Midbrain (tissue), 1 donor: Measurements from ENCODE around the gene CCNYL1.
"Not testable (repeated sequence)": the region's sequence is repeated elsewhere in the genome, so short reads cannot be mapped to it uniquely, and the experiment has no call there.

Experiments used
- DNase-seq: peaks from one replicate; lab custom pipeline; 2025; lab: John Stamatoyannopoulos, UW

CCNYL1 gene

DNA sequence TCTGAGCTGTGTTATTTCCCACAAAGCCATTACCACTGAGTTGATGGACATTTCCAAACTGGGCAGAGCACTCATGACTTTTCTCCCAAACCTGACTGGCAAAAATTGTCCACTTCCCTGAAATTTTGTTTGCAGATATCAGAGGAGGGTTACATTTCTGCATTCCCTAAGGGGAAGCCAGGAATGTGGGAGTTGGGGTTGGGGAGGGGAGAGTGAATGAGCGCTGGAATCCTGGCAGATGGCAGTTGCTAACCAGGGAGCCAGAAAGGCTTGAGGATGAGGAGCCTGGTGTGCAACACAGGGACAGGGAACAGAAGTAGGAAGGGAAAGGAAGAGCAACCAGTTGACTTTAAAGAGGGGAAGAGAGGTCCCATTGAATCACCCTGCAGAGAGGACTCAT is 14.0 kb upstream of the CCNYL1 start:
- no peak for DNase-seq

DNA sequence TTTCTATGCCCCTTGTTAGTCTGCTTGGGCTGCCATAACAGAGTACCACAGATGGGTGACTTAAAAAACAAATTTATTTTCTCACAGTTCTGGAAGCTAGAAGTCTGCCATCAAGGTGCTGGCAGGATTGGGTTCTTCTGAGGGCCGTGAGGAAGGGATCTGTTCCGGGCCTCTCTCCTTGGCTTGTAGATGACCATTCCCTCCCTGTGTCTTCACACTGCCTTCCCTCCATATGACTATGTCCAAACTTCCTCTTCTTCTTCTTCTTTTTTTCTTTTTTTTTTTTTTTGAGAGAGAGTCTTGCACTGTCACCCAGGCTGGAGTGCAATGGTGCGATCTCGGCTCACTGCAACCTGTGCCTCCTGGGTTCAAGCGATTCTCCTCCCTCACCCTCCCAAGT is 13.1 kb upstream of the CCNYL1 start:
- DNase-seq = no peak

DNA sequence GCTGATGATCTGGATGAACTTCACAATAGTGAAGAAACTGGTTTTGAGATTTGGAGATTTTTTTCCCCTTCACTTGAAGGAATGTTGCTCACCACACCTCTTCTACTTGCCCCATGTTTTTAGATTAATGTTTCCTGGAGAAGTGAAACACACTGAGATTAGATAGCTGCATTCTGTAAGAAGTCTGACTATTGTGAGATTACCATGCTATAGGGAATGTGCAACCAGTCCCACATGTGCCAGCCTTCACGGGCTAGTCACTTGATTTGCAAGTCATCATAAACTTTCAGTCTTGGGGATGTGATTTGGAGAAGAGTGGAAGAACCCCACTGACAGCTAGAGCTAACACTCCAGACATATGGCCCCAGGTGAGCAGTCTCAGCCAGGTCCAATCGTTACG is 7.4 kb upstream of the CCNYL1 start:
- DNase-seq = no peak

DNA sequence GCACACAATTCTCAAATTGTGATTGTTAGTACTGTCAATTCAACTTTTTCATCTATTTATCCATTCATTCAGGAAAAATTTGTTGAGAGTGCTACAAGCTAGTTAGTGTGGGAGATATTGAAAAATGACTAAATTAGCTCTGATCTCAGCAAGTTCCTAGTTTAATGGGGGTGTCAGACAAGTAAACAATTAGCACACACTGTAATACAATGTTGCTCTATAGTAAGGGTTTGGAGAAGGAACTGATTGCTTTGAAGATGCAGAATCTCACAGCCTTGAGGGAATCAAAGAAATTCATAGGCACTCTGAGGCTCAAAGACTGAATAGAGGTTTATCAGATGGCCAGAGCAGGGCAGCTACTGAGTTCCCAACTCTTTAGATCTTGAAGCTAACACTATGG is 6.8 kb upstream of the CCNYL1 start:
- DNase-seq = no peak

DNA sequence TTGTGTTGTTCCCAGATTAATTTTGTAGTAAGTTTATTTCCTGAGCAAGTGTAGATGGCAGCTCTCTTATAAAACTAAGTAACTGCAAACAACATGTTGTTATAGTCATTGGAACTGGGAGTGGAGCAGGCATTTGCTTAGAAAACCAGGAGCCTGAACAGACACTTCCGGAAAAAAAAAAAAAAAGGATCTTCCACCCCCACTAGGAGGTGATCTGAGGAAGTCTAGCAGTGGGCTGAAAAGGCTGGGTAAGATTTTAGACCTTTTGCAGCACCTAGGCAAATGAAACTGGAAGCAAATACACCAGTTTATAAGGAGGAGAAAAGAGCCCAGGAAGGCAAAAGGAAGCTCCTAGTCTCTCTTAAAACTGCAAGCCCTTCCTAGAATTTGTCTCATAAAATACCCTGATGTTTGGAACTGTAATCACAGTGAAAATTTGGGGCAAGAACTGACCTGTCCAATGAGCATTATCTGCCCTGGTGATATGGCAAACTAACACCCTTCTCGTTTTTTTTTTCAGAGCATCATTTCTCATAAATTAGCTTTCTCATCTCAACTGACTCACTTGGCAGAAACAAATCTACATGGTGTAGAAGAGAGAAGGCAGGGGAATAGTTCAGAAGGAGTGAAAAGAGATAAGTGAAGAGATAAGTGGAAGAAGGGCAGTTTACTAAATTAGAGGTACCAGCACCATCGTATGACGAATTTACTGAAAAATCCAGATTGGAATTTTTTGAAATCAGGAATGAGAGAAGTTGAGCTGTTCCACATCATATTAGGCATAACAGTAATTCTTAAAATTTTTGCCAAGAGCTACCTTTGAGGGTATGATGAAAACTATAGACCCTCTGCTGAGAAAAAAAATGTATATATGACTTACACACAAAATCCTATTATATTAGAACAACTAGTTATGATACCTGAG is 4.2 kb upstream of the CCNYL1 start:
- DNase-seq = no peak

DNA sequence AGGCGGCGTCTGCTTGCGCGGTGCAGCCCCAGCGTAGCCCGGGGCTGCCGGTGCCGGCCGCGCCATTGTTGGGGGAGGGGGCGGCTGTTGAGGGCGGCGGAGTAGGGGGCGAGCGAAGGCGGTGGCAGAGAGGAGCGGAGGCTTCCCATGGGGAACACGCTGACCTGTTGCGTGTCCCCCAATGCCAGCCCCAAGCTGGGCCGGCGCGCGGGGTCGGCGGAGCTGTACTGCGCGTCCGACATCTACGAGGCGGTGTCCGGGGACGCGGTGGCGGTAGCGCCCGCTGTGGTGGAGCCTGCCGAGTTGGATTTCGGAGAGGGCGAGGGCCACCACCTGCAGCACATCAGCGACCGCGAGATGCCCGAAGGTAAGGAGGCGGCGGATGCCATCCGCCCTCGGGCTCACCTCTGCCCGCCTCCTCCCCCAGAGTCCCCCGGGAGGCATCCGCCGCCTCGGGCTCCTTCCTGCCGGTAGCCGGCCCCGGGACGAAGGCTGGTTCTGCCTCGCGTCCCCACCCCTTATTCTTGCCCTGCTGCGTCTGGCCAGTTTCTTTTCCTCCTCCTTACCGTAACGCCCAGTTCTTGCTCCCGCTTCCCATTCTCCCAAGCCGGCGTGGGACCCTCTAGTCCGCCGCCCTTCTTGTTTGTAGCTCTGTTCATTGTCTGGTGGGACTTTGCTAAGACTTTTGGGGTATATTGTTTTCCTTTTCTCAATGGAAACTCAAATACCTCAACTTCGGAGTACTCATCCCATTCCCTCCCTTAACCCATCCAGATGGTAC is 500 bp downstream of the CCNYL1 start:
- no peak for DNase-seq

DNA sequence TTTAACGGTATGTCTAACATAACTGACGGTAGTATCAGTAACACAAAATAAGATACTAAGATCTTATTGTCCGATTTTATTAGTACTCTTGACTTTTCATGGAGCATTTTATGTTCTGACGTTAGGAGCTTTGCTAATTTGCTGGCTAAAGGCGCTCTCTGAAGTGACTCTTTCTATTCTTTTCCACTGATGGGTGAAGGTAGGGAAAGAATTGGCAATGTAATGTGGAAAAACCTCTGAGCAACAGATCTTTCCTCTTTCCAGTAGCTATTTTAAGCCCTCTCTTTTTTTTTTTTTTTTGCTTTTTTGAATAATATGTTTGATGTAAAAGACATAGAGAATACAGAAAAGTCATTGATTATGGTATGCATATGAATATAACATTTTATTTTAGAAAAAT is 4.6 kb downstream of the CCNYL1 start:
- DNase-seq = no peak

DNA sequence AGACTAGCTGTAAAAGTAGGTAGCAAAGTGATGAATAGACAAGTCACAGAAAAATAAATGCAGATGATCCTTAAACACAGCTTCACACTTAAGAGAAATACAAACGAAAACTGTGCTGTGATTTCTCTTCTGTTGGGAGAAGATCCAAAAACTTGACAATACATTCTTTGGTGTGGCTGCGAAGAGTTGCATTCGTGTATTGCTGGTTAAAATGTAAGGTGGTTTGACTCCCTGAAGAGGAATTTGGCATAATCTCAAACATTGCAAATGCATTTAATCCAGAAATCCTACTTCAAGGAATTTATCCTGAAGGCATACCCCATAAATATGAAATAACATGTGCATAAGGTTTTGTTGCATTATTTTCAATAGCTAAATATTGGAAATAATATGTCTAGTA is 7.1 kb downstream of the CCNYL1 start:
- DNase-seq = no peak

DNA sequence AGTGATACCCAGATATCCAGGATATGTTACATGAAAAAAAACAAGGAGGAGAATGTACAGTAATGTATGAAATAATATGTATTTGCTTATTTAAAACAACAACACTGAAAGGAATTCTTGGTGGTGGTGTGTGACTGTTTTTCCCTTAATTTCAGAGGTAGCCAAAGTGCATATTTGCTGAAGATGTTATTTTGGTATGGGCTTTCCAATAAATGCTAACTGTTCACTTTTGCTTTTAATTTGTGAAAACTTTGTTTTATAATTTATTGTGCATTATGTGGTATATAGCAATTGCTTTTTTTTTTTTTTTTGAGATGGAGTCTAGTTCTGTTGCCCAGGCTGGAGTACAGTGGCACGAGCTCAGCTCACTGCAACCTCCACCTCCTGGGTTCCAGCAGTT is 7.6 kb downstream of the CCNYL1 start:
- DNase-seq = no peak

DNA sequence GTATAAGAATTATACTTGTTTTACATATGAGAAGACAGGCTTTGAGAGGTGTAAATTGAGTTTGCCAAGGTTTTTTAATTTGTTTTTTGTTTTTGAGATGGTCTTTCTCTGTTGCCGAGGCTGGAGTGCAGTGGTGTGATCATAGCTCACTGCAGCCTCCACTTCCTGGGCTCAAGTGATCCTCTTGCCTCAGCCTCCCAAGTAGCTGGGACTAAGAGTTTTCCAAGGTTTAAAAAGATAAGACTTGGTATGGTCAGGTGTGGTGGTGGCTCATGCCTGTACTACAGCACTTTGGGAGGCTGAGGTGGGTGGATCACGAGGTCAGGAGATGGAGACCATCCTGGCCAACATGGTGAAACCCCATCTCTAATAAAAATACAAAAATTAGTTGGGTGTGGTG is 8.2 kb downstream of the CCNYL1 start:
- DNase-seq = not testable (repeated sequence)

DNA sequence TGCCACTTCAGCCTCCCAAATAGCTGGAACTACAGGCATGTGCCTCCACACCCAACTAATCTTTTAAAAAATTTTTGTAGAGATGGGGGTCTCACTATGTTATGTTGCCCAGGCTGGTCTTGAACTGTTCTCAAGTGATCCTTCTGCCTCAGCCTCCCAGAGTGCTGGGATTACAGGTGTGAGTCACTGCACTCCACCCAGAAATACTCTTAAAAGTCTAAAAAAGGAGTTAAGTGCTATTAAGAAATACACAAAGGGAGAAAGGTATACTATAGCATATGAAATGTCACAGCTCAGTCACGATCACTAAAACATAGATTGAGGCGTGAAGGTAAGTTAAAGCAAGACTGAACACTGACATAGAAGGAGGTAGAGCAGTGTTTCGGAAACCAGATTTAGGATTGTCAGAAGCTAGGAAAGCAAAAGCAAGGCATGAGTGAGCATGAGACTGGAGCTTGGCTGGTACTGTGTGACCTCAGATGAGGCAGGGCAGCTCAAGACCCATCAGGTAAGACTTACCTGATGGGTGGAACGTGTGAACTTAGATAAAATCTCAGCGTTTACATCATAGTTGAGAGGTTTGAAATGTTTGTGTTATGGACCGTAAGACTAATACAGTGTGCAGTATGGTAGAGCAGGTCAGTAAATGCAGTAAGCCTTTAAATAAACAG is 9.2 kb downstream of the CCNYL1 start:
- DNase-seq = no peak

DNA sequence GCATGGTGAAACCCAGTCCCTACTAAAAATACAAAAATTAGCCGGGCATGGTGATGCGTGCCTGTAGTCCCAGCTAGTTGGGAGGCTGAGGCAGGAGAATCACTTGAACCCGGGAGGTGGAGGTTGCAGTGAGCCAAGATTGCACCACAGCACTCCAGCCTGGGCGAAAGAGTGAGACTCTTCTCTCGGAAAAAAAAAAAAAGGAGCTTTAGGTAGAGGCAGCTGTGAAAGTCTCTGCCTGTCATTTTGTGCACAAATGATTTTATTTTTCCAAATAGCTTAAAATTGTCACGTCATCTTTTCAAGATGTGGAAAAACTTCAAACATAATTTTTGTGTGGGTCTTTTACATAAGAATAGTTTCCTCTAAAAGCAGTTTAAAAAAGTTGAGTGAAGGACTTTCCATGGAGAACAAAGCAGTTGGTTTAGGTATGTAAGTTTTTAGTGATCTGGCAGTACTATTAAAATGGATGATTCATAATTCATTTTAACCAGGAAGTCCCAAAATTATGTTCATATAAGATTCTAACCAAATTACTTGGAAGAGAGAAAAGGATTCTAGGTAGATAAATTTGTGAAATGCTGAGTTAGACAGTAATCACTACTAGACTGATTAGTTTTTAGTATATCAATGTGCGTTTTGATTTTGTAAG is 11.5 kb downstream of the CCNYL1 start:
- no peak for DNase-seq

DNA sequence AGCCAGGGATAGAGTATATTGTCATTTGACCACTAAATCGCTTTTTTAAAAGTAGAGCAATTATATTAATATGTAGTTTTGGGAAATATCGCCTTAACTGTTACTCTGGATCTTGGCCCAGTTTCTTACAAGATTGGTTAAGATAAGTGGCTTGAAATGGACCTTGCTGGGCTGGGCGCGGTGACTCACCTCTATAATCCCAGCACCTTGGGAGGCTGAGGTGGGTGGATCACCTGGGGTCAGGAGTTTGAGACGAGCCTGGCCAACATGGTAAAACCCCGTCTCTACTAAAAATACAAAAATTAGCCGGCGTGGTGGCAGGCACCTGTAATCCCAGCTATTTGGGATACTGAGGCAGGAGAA is 12.0 kb downstream of the CCNYL1 start:
- not testable (repeated sequence) for DNase-seq

DNA sequence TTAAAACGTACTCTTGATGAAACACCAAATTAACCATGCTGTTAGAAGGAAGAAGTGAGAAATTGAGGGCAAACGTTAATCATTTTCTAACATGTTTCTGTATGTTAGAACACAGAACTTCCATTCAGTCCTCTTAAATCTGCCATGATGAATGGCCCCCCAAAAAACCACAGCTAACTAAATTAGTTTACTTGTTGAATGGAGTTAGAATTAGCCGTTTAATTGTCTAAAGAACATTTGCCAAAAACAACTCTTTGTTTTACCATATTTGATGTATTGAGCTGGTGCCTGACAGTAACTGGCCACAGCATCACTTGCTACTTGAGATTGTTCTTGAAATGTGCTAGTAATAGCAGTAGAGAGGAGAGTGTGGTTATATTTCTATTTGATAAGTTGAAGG is 12.7 kb downstream of the CCNYL1 start:
- DNase-seq = no peak

DNA sequence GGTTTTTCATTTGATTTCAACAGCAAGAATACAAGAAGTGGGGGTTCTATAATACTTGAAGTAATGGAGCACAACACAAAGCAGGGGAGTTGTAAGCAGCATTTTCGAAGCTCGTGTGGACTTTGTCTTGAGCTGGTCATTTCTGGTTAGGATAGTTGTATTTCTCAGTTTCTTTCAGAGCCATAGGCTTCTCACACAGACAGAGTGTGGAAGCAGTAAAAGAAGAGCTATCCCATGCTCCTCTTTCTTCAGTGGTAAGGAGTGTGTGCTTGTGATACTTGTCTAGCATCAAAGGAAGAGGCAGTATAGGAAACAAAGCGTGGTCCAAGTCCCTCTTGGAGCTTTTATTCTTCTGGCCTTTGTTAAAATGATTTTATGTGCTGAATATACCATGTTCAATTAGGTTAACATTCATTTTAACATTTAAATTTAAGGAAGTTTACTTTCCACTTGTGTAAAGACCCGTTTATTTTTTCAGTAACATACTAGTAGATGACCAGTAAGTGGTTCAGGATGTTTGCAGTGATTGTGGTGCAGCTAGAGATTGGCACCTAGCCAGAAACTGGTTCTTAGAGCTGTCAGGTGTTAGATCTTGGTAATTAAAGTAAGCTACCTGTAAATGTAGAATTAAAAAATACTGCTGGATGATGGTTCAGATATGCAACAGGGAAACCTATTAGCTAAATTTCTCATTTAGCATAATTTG is 14.6 kb downstream of the CCNYL1 start:
- no peak for DNase-seq

DNA sequence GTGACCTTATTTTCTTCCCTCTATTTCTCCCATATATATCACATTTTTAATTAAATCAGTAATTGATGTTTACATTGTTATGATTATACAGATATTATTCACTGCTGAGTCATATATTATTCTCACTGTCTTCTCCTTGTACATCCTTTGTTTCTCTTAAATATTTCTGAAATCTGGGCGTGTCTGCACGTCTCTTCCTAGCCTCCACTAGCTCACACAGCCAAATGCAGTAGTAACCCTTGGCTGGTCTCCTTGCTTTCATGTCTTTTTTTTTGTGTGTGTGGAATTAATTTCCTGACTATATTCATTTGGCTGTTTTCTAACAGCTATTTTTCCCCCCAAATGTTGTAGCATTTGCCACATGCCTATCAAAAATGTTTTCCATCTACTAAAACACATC is 15.8 kb downstream of the CCNYL1 start:
- no peak for DNase-seq

DNA sequence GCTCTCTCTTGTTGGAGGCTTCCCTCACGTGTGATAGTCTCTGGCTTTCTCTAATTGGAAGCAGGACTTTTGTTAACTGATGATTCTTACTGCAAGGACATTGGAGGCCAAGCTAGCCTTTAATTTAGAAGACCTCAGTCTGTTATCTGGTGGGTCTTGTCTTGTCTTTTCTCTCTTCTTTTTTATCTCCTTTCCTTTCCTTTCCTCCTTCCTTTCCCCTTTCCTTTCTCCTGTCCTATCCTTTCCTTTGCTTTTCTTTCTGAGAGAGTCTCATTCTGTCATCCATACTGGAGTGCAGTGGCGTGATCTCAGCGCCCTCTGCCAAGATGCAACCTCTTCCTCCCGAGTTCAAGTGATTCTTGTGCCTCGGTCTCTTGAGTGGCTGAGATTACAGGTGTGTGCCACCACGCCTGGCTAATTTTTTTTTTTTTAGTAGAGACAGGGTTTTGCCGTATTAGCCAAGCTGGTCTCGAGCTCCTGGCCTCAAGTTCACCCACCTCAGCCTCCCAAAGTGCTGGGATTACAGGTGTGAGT is 18.1 kb downstream of the CCNYL1 start:
- no peak for DNase-seq

DNA sequence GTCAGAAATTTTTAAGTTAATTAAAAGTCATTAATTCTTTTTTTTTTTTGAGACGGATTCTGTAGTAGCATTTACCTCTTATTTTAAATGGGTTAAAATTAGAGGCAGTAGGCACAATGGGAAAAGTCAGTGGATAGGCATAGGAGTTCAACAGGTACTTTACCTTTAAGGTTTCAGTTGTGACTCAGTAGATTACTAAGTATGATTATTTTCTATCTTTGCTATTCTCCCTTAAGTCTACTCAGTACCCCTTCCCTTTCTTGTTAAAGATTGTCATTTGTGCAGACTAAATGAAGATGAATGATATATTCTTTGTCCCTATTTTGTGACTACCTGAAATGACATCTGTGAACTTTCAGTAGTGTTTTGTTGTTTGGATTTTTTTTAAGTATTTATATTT is 19.7 kb downstream of the CCNYL1 start:
- DNase-seq = no peak

DNA sequence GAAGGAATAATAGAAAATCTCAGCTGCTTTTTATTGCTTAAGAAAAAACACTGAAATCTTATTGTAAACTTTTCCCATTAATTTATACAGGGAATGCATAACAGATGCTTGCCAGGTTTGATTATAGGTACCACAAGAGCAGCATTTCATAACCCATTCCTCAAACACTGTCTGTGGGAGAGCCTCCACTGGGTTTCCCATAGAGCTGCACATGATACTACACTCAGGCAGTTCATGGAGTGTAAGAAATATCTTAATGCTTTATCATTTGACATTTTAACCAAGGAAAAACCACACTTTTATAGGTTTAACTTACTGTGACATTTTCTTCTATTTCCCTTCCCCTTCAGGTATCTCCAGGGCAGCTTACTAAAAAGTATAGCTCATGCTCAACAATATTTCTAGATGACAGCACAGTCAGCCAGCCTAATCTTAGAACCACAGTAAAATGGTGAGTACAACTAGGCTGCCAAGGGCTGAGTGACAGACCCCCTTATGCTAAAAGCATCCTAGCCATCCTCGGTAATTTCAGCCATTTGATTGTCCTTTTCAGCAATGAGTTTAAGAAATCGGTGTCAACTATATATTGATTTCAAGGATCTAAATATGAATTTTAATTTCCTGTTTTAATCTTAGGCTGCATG is 22.3 kb downstream of the CCNYL1 start:
- DNase-seq = no peak

DNA sequence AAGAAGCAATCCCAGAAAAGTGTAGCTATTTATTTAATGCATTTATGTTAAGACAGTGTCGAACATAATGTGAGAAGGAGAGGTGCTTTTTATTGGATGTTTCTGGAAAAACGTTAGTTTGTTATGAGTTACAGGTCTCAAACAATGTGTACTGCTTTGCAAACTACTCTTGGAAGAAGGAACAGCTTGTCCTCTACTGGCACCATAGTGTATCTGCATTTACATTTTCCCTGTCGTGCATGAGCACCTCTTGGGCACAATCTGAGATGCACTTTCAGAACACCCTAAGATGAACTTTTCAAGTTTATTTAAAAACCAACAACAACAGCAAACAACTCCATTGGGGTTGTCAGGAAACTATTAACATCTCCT is 22.8 kb downstream of the CCNYL1 start:
- peak; percentile 39 for DNase-seq
